Posterior vena cava (tissue), 2 donors: ENCODE results near the gene FADS6. TPM values are rescaled to one million over a fixed set of nuclear protein-coding genes. Genes with fewer than 3 reads are reported as not detected.
"Not testable (repeated sequence)": the region's sequence is repeated elsewhere in the genome, so short reads cannot be mapped to it uniquely, and the experiment has no call there.

Source experiments
- DNase-seq: peaks from one replicate; pipeline ENCODE4 v3.0.0-alpha.2; 2020; ENCODE audit warnings: low spot score
- intact Hi-C, 2 donors: fragments of 100-400 bp; cut with DNase I; formaldehyde crosslinking; loops; one replicate each; pipeline versions ENCODE4 v1.14.1 to v1.14.2; 2022 to 2023
- total RNA-seq, 2 donors: library from RNA; stranded (reverse); fragmentation: NEBNext Ultra II Directional; extraction: Animal tissue kit (Norgen Biotek cat#: 25700); gene quantifications; one replicate each; pipeline ENCODE4 v1.2.1, GENCODE V29; 2021
- donor health status: DM: yes; HTN: yes; CAD: no.
- donor health status: DM: yes; HTN: yes; CAD: no.

Gene FADS6
- total RNA-seq, 2 donors from 2014 or later, result not detected

- intact Hi-C loops, result no loop called here
- DNase-seq, result no peak
Observed at GRCh38 chr17:74921769-74922168, 28.3 kb upstream of the FADS6 start.

- no peak for DNase-seq
- intact Hi-C loops, result no loop called here
Observed at GRCh38 chr17:74921026-74921681, 27.7 kb upstream of the FADS6 start.

- intact Hi-C loops, result no loop called here
- DNase-seq, result no peak
Observed at GRCh38 chr17:74920642-74921025, 27.2 kb upstream of the FADS6 start.

GRCh38 chr17:74920306-74920620 is 26.8 kb upstream of the FADS6 start:
- no peak for DNase-seq
- intact Hi-C loops, result no loop called here

- intact Hi-C loops, result no loop called here
Observed at GRCh38 chr17:74919440-74920305, 26.2 kb upstream of the FADS6 start.

GRCh38 chr17:74918906-74919305 is 25.5 kb upstream of the FADS6 start:
- DNase-seq, result no peak
- intact Hi-C loops, result no loop called here

More at GRCh38 chr17:74919440-74920305, 26.2 kb upstream of the FADS6 start:
- no peak for DNase-seq

- DNase-seq, result no peak
Observed at GRCh38 chr17:74917430-74917829, 24.0 kb upstream of the FADS6 start.

GRCh38 chr17:74916851-74917199 is 23.4 kb upstream of the FADS6 start:
- intact Hi-C loops, result no loop called here
- no peak for DNase-seq

More at GRCh38 chr17:74917430-74917829, 24.0 kb upstream of the FADS6 start:
- intact Hi-C loops, result no loop called here

- intact Hi-C loops, result no loop called here
- no peak for DNase-seq
Observed at GRCh38 chr17:74916136-74916850, 22.9 kb upstream of the FADS6 start.

- intact Hi-C loops, result not testable (repeated sequence)
Observed at GRCh38 chr17:74911423-74911822, 18.0 kb upstream of the FADS6 start.

GRCh38 chr17:74909097-74909496 is 15.7 kb upstream of the FADS6 start:
- DNase-seq, intact Hi-C loops: not testable (repeated sequence)

More at GRCh38 chr17:74911423-74911822, 18.0 kb upstream of the FADS6 start:
- DNase-seq, result not testable (repeated sequence)

GRCh38 chr17:74907012-74907411 is 13.6 kb upstream of the FADS6 start:
- intact Hi-C loops, result no loop called here
- DNase-seq, result no peak

GRCh38 chr17:74906214-74906793 is 12.9 kb upstream of the FADS6 start:
- intact Hi-C loops, DNase-seq: not testable (repeated sequence)

- intact Hi-C loops, result no loop called here
- no peak for DNase-seq
Observed at GRCh38 chr17:74904687-74905409, 11.4 kb upstream of the FADS6 start.

GRCh38 chr17:74903671-74904070 is 10.2 kb upstream of the FADS6 start:
- intact Hi-C loops, result no loop called here

GRCh38 chr17:74903034-74903433 is 9.6 kb upstream of the FADS6 start:
- no peak for DNase-seq
- intact Hi-C loops, result no loop called here

More at GRCh38 chr17:74903671-74904070, 10.2 kb upstream of the FADS6 start:
- DNase-seq, result no peak

GRCh38 chr17:74901353-74902135 is 8.1 kb upstream of the FADS6 start:
- intact Hi-C loops, result no loop called here
- no peak for DNase-seq

- DNase-seq, result no peak
- intact Hi-C loops, result no loop called here
Observed at GRCh38 chr17:74900208-74900607, 6.8 kb upstream of the FADS6 start.
